Fibroblast of villous mesenchyme (primary cell): ENCODE data around the gene STIM1. TPM values are rescaled to one million over a fixed set of nuclear protein-coding genes. Genes with fewer than 3 reads are reported as not detected.
"Not testable (repeated sequence)": the region's sequence is repeated elsewhere in the genome, so short reads cannot be mapped to it uniquely, and the experiment has no call there.

Experiments
- DNase-seq: peaks from one replicate; pipeline ENCODE4 v3.0.0-alpha.2; 2010; ENCODE audit warnings: low read depth
- H3K4me3 ChIP-seq: 2 replicates; pipeline ENCODE4 v1.5.1; 2011; ENCODE audit warnings: low read depth, mild to moderate bottlenecking, low read length
- CTCF ChIP-seq: IDR thresholded peaks from 2 replicates; pipeline ENCODE4 v1.5.1; 2012; ENCODE audit warnings: low read depth, mild to moderate bottlenecking, low read length; ENCODE audit not compliant: insufficient read depth
- total RNA-seq: library from RNA; depleted of rRNA; stranded (reverse); fragments of >200 nt; gene quantifications from 2 replicates; pipeline ENCODE4 v1.2.3, GENCODE V29; 2012

The STIM1 gene
- total RNA-seq, 1 donor = 36.7 TPM

GRCh38 chr11:4048340-4048739 is 192.9 kb downstream of the STIM1 start:
- H3K4me3 ChIP-seq = no peak overlapping the region
- DNase-seq = no peak
- TF ChIP-seq CTCF = no peak

- H3K4me3 ChIP-seq = no peak overlapping the region
- TF ChIP-seq CTCF = no peak
- peak; percentile 57 for DNase-seq
Observed at GRCh38 chr11:4049006-4049405, 193.5 kb downstream of the STIM1 start.

GRCh38 chr11:4050138-4050537 is 194.7 kb downstream of the STIM1 start:
- DNase-seq = no peak
- no peak overlapping the region for H3K4me3 ChIP-seq
- TF ChIP-seq CTCF = no peak

GRCh38 chr11:4053200-4053599 is 197.7 kb downstream of the STIM1 start:
- not testable (repeated sequence) for DNase-seq, H3K4me3 ChIP-seq

- TF ChIP-seq CTCF = no peak
- no peak for DNase-seq
Observed at GRCh38 chr11:4054643-4055042, 199.2 kb downstream of the STIM1 start.

GRCh38 chr11:4059424-4059823 is 204.0 kb downstream of the STIM1 start:
- no peak overlapping the region for H3K4me3 ChIP-seq
- DNase-seq = no peak

More at GRCh38 chr11:4054643-4055042, 199.2 kb downstream of the STIM1 start:
- H3K4me3 ChIP-seq = no peak overlapping the region

GRCh38 chr11:4060182-4060923 is 204.9 kb downstream of the STIM1 start:
- TF ChIP-seq CTCF = no peak
- H3K4me3 ChIP-seq = no peak overlapping the region
- peak; percentile 18 for DNase-seq

More at GRCh38 chr11:4059424-4059823, 204.0 kb downstream of the STIM1 start:
- no peak for TF ChIP-seq CTCF
